Measurements from ENCODE around the gene ADTRP. TPM values are rescaled to one million over a fixed set of nuclear protein-coding genes. Genes with fewer than 3 reads are reported as not detected.

The ADTRP gene
- total and polyA plus RNA-seq, 2 experiments from 2014 or later = not detected

DNA sequence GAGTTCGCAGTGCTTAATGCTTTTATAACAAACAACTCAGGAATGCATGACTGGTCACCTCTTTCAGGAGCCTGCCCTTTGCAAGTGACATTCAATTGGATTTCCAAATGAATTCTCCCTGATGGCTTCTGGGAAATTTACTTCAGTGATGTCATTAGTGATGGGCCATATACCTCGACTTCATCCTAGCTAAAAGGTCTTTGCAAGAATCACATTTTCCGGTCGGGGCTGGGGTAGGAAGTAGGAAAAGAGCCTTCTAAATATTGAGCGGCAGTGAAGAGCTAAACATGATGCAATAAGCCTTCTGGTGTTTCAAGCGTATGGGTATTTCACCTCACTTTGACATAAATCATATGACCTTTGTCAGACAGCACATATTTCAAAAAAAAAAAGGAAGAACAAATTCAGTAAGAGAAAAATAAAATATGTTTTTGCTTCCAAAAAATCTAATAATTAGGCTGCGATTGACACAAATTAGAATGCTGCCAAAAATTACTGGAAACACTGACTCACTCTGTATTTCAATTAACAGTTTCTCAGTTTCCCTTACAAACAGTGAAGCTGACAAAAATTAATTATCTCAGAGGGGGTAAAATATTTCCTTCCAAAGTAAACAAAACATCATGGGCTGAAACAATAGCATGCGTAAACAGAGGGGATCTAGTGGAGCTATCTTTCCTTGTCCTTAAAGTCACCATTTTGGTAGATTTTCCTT, 39.8 kb downstream of the ADTRP start:
- no peak for DNase-seq (ENCODE audit: low read depth in 1 of 2, low spot score in 1 of 2)
- H3K27me3 ChIP-seq = no peaks in the 10 kb centered on the region
- no peaks in the 10 kb centered on the region for H3K9me3 ChIP-seq (ENCODE audit: low read depth)
- no peak overlapping the region for H3K27ac ChIP-seq
- TF ChIP-seq, protein P1, sequence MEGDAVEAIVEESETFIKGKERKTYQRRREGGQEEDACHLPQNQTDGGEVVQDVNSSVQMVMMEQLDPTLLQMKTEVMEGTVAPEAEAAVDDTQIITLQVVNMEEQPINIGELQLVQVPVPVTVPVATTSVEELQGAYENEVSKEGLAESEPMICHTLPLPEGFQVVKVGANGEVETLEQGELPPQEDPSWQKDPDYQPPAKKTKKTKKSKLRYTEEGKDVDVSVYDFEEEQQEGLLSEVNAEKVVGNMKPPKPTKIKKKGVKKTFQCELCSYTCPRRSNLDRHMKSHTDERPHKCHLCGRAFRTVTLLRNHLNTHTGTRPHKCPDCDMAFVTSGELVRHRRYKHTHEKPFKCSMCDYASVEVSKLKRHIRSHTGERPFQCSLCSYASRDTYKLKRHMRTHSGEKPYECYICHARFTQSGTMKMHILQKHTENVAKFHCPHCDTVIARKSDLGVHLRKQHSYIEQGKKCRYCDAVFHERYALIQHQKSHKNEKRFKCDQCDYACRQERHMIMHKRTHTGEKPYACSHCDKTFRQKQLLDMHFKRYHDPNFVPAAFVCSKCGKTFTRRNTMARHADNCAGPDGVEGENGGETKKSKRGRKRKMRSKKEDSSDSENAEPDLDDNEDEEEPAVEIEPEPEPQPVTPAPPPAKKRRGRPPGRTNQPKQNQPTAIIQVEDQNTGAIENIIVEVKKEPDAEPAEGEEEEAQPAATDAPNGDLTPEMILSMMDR (IDR thresholded peaks at IDR 0.05; ENCODE audit: low read depth, low read length) = no peak
- no peaks in the 10 kb centered on the region for H3K36me3 ChIP-seq
- no peak overlapping the region for H3K4me3 ChIP-seq
- H3K4me1 ChIP-seq (ENCODE audit: low read depth) = no peaks in the 10 kb centered on the region

DNA sequence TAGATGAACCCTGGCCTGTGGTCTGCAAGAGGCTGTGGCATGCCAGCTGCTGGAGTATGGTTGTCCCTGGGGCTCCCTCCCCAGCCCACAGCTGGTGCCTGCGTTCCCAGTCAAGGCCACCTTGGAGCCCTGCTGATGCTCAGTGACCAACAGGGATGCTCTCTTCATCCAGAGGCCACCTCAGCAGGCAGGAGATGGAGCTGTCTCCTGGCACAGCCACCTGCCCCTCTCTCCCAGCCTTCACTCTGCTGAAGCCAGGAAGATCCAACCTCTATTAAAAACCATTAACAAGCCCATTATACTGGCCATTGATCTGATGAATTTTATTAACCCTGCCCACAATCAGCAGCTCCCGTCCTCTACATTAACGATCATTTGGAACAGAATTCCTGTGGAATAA, 40.4 kb downstream of the ADTRP start:
- no peak overlapping the region for H3K27ac ChIP-seq

DNA sequence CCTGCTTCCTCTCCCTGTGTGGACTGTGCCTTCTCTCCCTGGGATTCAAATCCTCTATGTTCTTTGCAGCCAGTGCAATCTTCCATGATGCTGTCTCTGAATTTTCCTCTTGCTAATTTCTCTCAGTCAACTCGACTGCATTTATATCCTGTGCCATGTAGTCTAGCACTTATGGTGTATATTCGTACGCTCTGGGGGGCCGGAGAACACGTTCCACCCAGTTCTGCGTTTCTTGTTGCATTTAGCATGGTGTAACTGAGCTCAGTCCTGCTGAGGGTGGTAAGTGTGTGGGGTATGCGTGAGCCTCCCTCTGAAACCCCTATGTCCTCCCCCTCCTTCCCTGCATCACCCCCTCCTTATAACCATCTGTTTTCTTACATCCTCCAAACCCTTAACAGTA, 42.0 kb downstream of the ADTRP start:
- Histone ChIP-seq H3K4me1 (ENCODE audit: low read depth) (no peaks in the 10 kb centered on the region), H3K27ac (no peak overlapping the region), H3K9me3 (ENCODE audit: low read depth) (no peaks in the 10 kb centered on the region), H3K4me3 (no peak overlapping the region), H3K36me3 (no peaks in the 10 kb centered on the region), H3K27me3 (no peaks in the 10 kb centered on the region)
- no peak for DNase-seq (ENCODE audit: low read depth in 1 of 2, low spot score in 1 of 2)
- TF ChIP-seq, protein P1 (IDR thresholded peaks at IDR 0.05; ENCODE audit: low read depth, low read length) = no peak

More for the DNA sequence above, 40.4 kb downstream of the ADTRP start:
- H3K4me3 ChIP-seq = no peak overlapping the region
- no peak for DNase-seq (ENCODE audit: low read depth in 1 of 2, low spot score in 1 of 2)
- no peaks in the 10 kb centered on the region for H3K36me3 ChIP-seq
- TF ChIP-seq, protein P1 (IDR thresholded peaks at IDR 0.05; ENCODE audit: low read depth, low read length) = no peak
- H3K27me3 ChIP-seq = no peaks in the 10 kb centered on the region
- no peaks in the 10 kb centered on the region for H3K9me3 ChIP-seq (ENCODE audit: low read depth)
- no peaks in the 10 kb centered on the region for H3K4me1 ChIP-seq (ENCODE audit: low read depth)

GRCh38 chr6:11734861-11735613, 43.6 kb downstream of the ADTRP start:
- DNase-seq (ENCODE audit: low read depth in 1 of 2, low spot score in 1 of 2) = no peak
- Histone ChIP-seq H3K4me3 (no peak overlapping the region), H3K27me3 (no peaks in the 10 kb centered on the region), H3K4me1 (ENCODE audit: low read depth) (no peaks in the 10 kb centered on the region), H3K9me3 (ENCODE audit: low read depth) (no peaks in the 10 kb centered on the region), H3K27ac (no peak overlapping the region), H3K36me3 (no peaks in the 10 kb centered on the region)
- TF ChIP-seq, protein P1 (IDR thresholded peaks at IDR 0.05; ENCODE audit: low read depth, low read length) = no peak

DNA sequence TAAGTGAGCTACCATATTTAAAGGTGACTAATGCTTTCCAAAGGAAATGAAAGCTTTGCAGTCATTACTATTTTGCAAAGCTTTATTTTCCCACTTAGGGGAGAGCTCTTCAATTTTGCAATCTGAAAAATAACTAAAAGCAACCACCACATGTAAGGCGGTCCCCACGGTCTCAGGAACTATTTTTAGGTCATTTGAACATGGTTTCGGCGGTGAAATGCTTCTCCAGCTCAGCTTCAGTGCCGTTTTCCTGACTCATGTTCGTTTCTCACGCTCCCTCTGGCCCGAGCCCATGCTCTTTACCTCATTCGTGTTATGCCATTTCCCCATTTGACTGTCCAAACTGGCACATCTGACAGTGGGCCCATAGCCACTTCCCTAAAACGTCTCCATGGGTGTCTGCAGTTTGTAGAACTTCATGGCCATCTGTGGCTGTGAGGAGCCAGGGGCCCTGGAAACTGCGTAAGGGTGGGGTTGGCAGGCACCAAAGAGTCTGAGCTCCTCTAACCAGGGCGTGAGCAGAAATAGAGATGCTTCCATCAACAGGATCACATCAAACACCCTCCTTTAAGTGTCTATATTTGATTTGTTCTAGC, 46.5 kb downstream of the ADTRP start:
- H3K4me3 ChIP-seq = no peak overlapping the region

More for the DNA sequence above, 46.5 kb downstream of the ADTRP start:
- DNase-seq (ENCODE audit: low read depth in 1 of 2, low spot score in 1 of 2) = peak in 1 of 2 donors; percentile 51
- Histone ChIP-seq H3K4me1 (ENCODE audit: low read depth) (no peaks in the 10 kb centered on the region), H3K36me3 (no peaks in the 10 kb centered on the region), H3K27ac (no peak overlapping the region), H3K9me3 (ENCODE audit: low read depth) (no peaks in the 10 kb centered on the region), H3K27me3 (no peaks in the 10 kb centered on the region)
- TF ChIP-seq, protein P1 (IDR thresholded peaks at IDR 0.05; ENCODE audit: low read depth, low read length) = no peak
